IMR-90 (cell line): Measurements from ENCODE around the gene RHOT1. TPM values are rescaled to one million over a fixed set of nuclear protein-coding genes. Genes with fewer than 3 reads are reported as not detected.

ENCODE experiments used
- ATAC-seq: fragments of 200-7000 bp; cut with Tn5 transposase; 2 replicates; pipeline ENCODE4 v1.9.1; 2020; ENCODE audit warnings: low read depth, mild to moderate bottlenecking, moderate library complexity
- BruUV-seq: library from RNA; stranded (reverse); fragments of 400-500 nt; replicated peaks from 2 replicates; lab custom pipeline; 2021; lab: Mats Ljungman, UMichigan
- CTCF ChIA-PET: fragments of 300-600 bp; formaldehyde crosslinking; extraction: SDS; loops from one replicate; lab custom pipeline; 2021; ENCODE audit warnings: antibody characterized with exemption; lab: Yijun Ruan, JAX
- POLR2A ChIA-PET: fragments of 300-600 bp; sonication (Branson Sonifier 250); formaldehyde crosslinking; loops from one replicate; lab custom pipeline; 2022; ENCODE audit warnings: antibody characterized with exemption; ENCODE audit not compliant: unreplicated experiment; lab: Charles Lee
- DNase-seq: peaks from one replicate; pipeline ENCODE4 v3.0.0; 2013
- H2AFZ ChIP-seq: replicated peaks from 2 replicates; pipeline ENCODE3; 2013; ENCODE audit warnings: low read length, mild to moderate bottlenecking; ENCODE audit not compliant: poor library complexity
- H2AK5ac ChIP-seq: 2 replicates; pipeline ENCODE4 v1.6.1; 2013; ENCODE audit warnings: low read depth, low read length, inconsistent platforms
- H2AK9ac ChIP-seq: replicated peaks from 2 replicates; pipeline ENCODE3; 2013; ENCODE audit warnings: mild to moderate bottlenecking, low read depth, low read length, moderate library complexity; ENCODE audit not compliant: poor library complexity
- H2BK120ac ChIP-seq: 2 replicates; pipeline ENCODE4 v1.6.1; 2013; ENCODE audit warnings: low read depth, low read length, inconsistent platforms
- H2BK15ac ChIP-seq: 3 replicates; pipeline ENCODE4 v1.6.1; 2013; ENCODE audit warnings: low read depth, low read length, inconsistent platforms
- H2BK20ac ChIP-seq: 2 replicates; pipeline ENCODE4 v1.6.1; 2013; ENCODE audit warnings: low read depth, mild to moderate bottlenecking, inconsistent platforms, low read length, moderate library complexity
- H2BK5ac ChIP-seq: 2 replicates; pipeline ENCODE4 v1.6.1; 2013; ENCODE audit warnings: mild to moderate bottlenecking, low read depth, low read length, inconsistent platforms; ENCODE audit not compliant: poor library complexity, severe bottlenecking
- H3K14ac ChIP-seq: replicated peaks from 2 replicates; pipeline ENCODE4 v1.6.1; 2013; ENCODE audit warnings: low read depth, low read length, inconsistent platforms
- H3K18ac ChIP-seq: 2 replicates; pipeline ENCODE4 v1.6.1; 2013; ENCODE audit warnings: low read depth, low read length, control low read depth
- H3K23ac ChIP-seq: 2 replicates; pipeline ENCODE4 v1.6.1; 2013; ENCODE audit warnings: low read depth, low read length, inconsistent platforms
- H3K27ac ChIP-seq: 2 replicates; pipeline ENCODE4 v1.5.1; 2013; ENCODE audit warnings: mild to moderate bottlenecking, control low read depth, low read length; ENCODE audit not compliant: insufficient read depth
- H3K27me3 ChIP-seq: 2 replicates; pipeline ENCODE4 v1.6.1; 2013; ENCODE audit warnings: low read length; ENCODE audit not compliant: control insufficient read depth, insufficient read depth
- H3K36me3 ChIP-seq: 2 replicates; pipeline ENCODE4 v1.6.1; 2013; ENCODE audit warnings: low read length, mixed read lengths; ENCODE audit not compliant: control insufficient read depth, insufficient read depth
- H3K4ac ChIP-seq: 2 replicates; pipeline ENCODE4 v1.6.1; 2013; ENCODE audit warnings: low read depth, low read length, inconsistent platforms
- H3K4me1 ChIP-seq: 2 replicates; pipeline ENCODE4 v1.6.1; 2013; ENCODE audit warnings: low read length, mixed read lengths; ENCODE audit not compliant: control insufficient read depth, insufficient read depth
- H3K4me2 ChIP-seq: 2 replicates; pipeline ENCODE4 v1.6.1; 2013; ENCODE audit warnings: low read depth, mild to moderate bottlenecking, control low read depth, low read length, moderate library complexity
- H3K4me3 ChIP-seq: 2 replicates; pipeline ENCODE4 v1.5.1; 2013; ENCODE audit warnings: low read depth, mild to moderate bottlenecking, control low read depth, low read length, moderate library complexity; ENCODE audit not compliant: insufficient read depth
- H3K56ac ChIP-seq: 2 replicates; pipeline ENCODE4 v1.6.1; 2013; ENCODE audit warnings: low read length, inconsistent platforms; ENCODE audit not compliant: insufficient read depth; ENCODE audit errors: extremely low read depth
- H3K79me1 ChIP-seq, 2 experiments: 2 replicates each; pipeline ENCODE4 v1.6.1; 2013; ENCODE audit warnings: low read length in 2 of 2, inconsistent platforms in 1 of 2, low read depth in 1 of 2
- H3K9ac ChIP-seq: 2 replicates; pipeline ENCODE4 v1.6.1; 2013; ENCODE audit warnings: low read depth, low read length, control low read depth
- H3K9me1 ChIP-seq: 2 replicates; pipeline ENCODE4 v1.6.1; 2013; ENCODE audit warnings: low read length, inconsistent platforms; ENCODE audit not compliant: insufficient read depth
- H3K9me3 ChIP-seq: 2 replicates; pipeline ENCODE4 v1.6.1; 2013; ENCODE audit warnings: low read length; ENCODE audit not compliant: control insufficient read depth, insufficient read depth
- H4K20me1 ChIP-seq: 2 replicates; pipeline ENCODE4 v1.6.1; 2013; ENCODE audit warnings: low read length, inconsistent platforms; ENCODE audit not compliant: insufficient read depth
- H4K5ac ChIP-seq: 2 replicates; pipeline ENCODE4 v1.6.1; 2013; ENCODE audit warnings: mild to moderate bottlenecking, low read depth, low read length, control low read depth
- H4K8ac ChIP-seq, 2 experiments: 2 replicates each; pipeline ENCODE4 v1.6.1; 2013; ENCODE audit warnings: low read depth in 2 of 2, low read length in 2 of 2, control low read depth in 1 of 2, inconsistent platforms in 1 of 2
- H4K91ac ChIP-seq: 2 replicates; pipeline ENCODE4 v1.6.1; 2013; ENCODE audit warnings: low read depth, low read length, inconsistent platforms; ENCODE audit not compliant: insufficient read depth
- BHLHE40 ChIP-seq: fragments of 150-350 bp; IDR thresholded peaks from 2 replicates; pipeline ENCODE4 v1.6.1; 2016; ENCODE audit warnings: mild to moderate bottlenecking, low read depth, low read length
- CEBPB ChIP-seq: IDR thresholded peaks from 2 replicates; pipeline ENCODE4 v1.6.1; 2012; ENCODE audit warnings: low read depth, low read length, improper control_type of control experiment
- CHD1 ChIP-seq: IDR thresholded peaks from 2 replicates; pipeline ENCODE4 v1.6.1; 2012; ENCODE audit warnings: low read depth, low read length, improper control_type of control experiment
- FOS ChIP-seq: fragments of 150-350 bp; IDR thresholded peaks from 2 replicates; pipeline ENCODE4 v1.6.1; 2016; ENCODE audit warnings: low read depth, low read length
- MAFK ChIP-seq: IDR thresholded peaks from 2 replicates; pipeline ENCODE4 v1.6.1; 2012; ENCODE audit warnings: low read depth, low read length, improper control_type of control experiment
- MAZ ChIP-seq: IDR thresholded peaks from 2 replicates; pipeline ENCODE4 v1.6.1; 2012; ENCODE audit warnings: low read depth, mild to moderate bottlenecking, low read length, improper control_type of control experiment, moderate library complexity, borderline replicate concordance
- POLR2A ChIP-seq: IDR thresholded peaks from 2 replicates; pipeline ENCODE4 v1.6.1; 2012; ENCODE audit warnings: mild to moderate bottlenecking, low read depth, low read length
- RAD21 ChIP-seq: IDR thresholded peaks from 2 replicates; pipeline ENCODE4 v1.6.1; 2012; ENCODE audit warnings: low read length, improper control_type of control experiment
- RCOR1 ChIP-seq: IDR thresholded peaks from 2 replicates; pipeline ENCODE4 v1.6.1; 2012; ENCODE audit warnings: mild to moderate bottlenecking, low read length, improper control_type of control experiment; ENCODE audit not compliant: insufficient replicate concordance
- RFX5 ChIP-seq: IDR thresholded peaks from 2 replicates; pipeline ENCODE4 v1.8.0; 2012; ENCODE audit warnings: low read depth, mild to moderate bottlenecking, low read length, moderate library complexity
- WGBS, 2 experiments: methylation state at CpG; one replicate each; pipeline versions ENCODE4 v1.1.5 to v1.1.7; 2013; ENCODE audit warnings: missing lambda C conversion rate in 2 of 2; ENCODE audit not compliant: insufficient read length in 1 of 2; ENCODE audit errors: extremely low coverage in 2 of 2; 5-methylcytosine and 5-hydroxymethylcytosine counted together
- dilution Hi-C: fragments of 300-500 bp; cut with HindIII; formaldehyde crosslinking; loops from one replicate; pipeline ENCODE4 v1.14.3; 2018; ENCODE audit warnings: low sequenced_read_pairs; ENCODE audit not compliant: unreplicated experiment
- in situ Hi-C: fragments of 300-500 bp; cut with MboI; formaldehyde crosslinking; loops from 3 replicates; pipeline ENCODE4 v1.14.3; 2019; ENCODE audit warnings: low sequenced_read_pairs, inconsistent platforms, mixed read lengths
- intact Hi-C: fragments of 100-400 bp; cut with micrococcal nuclease; formaldehyde crosslinking; loops from 2 replicates; pipeline ENCODE4 v1.10.0; 2022
- polyA plus RNA-seq, 3 experiments: library from polyadenylated mRNA; depleted of rRNA; stranded (reverse); fragments of >200 nt; gene quantifications; 2 replicates each; pipeline ENCODE4 v1.2.3, GENCODE V29; 2012; ENCODE audit warnings: low replicate concordance in 1 of 3
- total RNA-seq: library from RNA; depleted of rRNA; stranded (reverse); fragments of >200 nt; gene quantifications from 2 replicates; pipeline ENCODE4 v1.2.3, GENCODE V29; 2012
- TF ChIP-seq, protein P1 (sequence below): fragments of 150-350 bp; IDR thresholded peaks from 2 replicates; pipeline ENCODE4 v1.6.1; 2017; ENCODE audit warnings: mild to moderate bottlenecking, antibody characterized with exemption, low read length, low read depth
- TF ChIP-seq, protein P2 (sequence below): conservative IDR thresholded peaks from 2 replicates; pipeline ENCODE4 v1.5.1; 2012; ENCODE audit warnings: mild to moderate bottlenecking, low read depth, low read length, improper control_type of control experiment

The RHOT1 gene
- total and polyA plus RNA-seq, 2 of the 4 experiments (the other 2 are of a cell fraction), result 27.4 to 27.6 TPM

- no peak overlapping the region for H3K9ac ChIP-seq
- no peak overlapping the region for H3K23ac ChIP-seq
- POLR2A ChIA-PET, result interaction anchor here (0.5 kb wide), 1 partner anchor 48 kb away, joined by 13 read pairs; no protein-coding TSS in a partner anchor
- ATAC-seq (no peak), DNase-seq (no peak)
- H3K9me3 ChIP-seq, result no peaks in the 10 kb centered on the region
- no peak overlapping the region for H2AK9ac ChIP-seq
- H3K18ac ChIP-seq, result no peak overlapping the region
- intact Hi-C loops, result no loop called here
- dilution Hi-C loops, result no loop called here
- no peak overlapping the region for H3K14ac ChIP-seq
- H3K4me2 ChIP-seq, result no peak overlapping the region
- BruUV-seq, result no TSS peak
- in situ Hi-C loops, result no loop called here
- no peaks in the 10 kb centered on the region; the same call in none of the 2 replicates for H4K20me1 ChIP-seq
- no peaks in the 10 kb centered on the region for H3K36me3 ChIP-seq
- no peak overlapping the region for H4K91ac ChIP-seq
- no peak overlapping the region for H2BK20ac ChIP-seq
- H4K5ac ChIP-seq, result no peak overlapping the region
- peaks cover 5% of the 10 kb centered on the region; the same call in 1 of the 2 replicates for H3K9me1 ChIP-seq
- H3K4me3 ChIP-seq, result no peak overlapping the region
- peaks cover 66% of the 10 kb centered on the region for H3K27me3 ChIP-seq
- H2AK5ac ChIP-seq, result no peak overlapping the region
- CTCF ChIA-PET, result no interaction called here
- no peak overlapping the region for H2AFZ ChIP-seq
- no peak overlapping the region for H2BK120ac ChIP-seq
- 58% methylated on average over 4 of the region's 7 CpGs; no CpG with 5 or more reads in 1 of the 2 experiments for WGBS, 2 experiments
- H3K79me1 ChIP-seq, result no peaks in the 10 kb centered on the region
- H4K8ac ChIP-seq, result no peak overlapping the region
- H3K56ac ChIP-seq, result no peak overlapping the region
- TF ChIP-seq MAFK (no peak), BHLHE40 (no peak), RCOR1 (no peak), RFX5 (no peak), RAD21 (no peak), MAZ (no peak), CEBPB (no peak), FOS (no peak), POLR2A (no peak), CHD1 (no peak)
- TF ChIP-seq, protein P1, sequence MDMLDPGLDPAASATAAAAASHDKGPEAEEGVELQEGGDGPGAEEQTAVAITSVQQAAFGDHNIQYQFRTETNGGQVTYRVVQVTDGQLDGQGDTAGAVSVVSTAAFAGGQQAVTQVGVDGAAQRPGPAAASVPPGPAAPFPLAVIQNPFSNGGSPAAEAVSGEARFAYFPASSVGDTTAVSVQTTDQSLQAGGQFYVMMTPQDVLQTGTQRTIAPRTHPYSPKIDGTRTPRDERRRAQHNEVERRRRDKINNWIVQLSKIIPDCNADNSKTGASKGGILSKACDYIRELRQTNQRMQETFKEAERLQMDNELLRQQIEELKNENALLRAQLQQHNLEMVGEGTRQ, result no peak
- TF ChIP-seq, protein P2, sequence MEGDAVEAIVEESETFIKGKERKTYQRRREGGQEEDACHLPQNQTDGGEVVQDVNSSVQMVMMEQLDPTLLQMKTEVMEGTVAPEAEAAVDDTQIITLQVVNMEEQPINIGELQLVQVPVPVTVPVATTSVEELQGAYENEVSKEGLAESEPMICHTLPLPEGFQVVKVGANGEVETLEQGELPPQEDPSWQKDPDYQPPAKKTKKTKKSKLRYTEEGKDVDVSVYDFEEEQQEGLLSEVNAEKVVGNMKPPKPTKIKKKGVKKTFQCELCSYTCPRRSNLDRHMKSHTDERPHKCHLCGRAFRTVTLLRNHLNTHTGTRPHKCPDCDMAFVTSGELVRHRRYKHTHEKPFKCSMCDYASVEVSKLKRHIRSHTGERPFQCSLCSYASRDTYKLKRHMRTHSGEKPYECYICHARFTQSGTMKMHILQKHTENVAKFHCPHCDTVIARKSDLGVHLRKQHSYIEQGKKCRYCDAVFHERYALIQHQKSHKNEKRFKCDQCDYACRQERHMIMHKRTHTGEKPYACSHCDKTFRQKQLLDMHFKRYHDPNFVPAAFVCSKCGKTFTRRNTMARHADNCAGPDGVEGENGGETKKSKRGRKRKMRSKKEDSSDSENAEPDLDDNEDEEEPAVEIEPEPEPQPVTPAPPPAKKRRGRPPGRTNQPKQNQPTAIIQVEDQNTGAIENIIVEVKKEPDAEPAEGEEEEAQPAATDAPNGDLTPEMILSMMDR, result no peak
- no peaks in the 10 kb centered on the region; the same call in 1 of the 2 replicates for H3K4me1 ChIP-seq
- H2BK5ac ChIP-seq, result no peak overlapping the region
- no peak overlapping the region for H3K4ac ChIP-seq
- no peak overlapping the region for H3K27ac ChIP-seq
- no peak overlapping the region for H2BK15ac ChIP-seq
Measured at GRCh38 chr17:32268734-32269288, 126.5 kb downstream of the RHOT1 start.
